GM12892 (cell line): ENCODE measurements around the gene DHRSX.

Source experiments
- POLR2A ChIP-seq: IDR thresholded peaks from 2 replicates; pipeline ENCODE4 v1.6.1; 2011; ENCODE audit warnings: low read depth, low read length, control low read depth
- POLR2AphosphoS5 ChIP-seq: IDR thresholded peaks from 2 replicates; pipeline ENCODE4 v1.6.1; 2011; ENCODE audit warnings: low read depth, low read length, control low read depth

DNA sequence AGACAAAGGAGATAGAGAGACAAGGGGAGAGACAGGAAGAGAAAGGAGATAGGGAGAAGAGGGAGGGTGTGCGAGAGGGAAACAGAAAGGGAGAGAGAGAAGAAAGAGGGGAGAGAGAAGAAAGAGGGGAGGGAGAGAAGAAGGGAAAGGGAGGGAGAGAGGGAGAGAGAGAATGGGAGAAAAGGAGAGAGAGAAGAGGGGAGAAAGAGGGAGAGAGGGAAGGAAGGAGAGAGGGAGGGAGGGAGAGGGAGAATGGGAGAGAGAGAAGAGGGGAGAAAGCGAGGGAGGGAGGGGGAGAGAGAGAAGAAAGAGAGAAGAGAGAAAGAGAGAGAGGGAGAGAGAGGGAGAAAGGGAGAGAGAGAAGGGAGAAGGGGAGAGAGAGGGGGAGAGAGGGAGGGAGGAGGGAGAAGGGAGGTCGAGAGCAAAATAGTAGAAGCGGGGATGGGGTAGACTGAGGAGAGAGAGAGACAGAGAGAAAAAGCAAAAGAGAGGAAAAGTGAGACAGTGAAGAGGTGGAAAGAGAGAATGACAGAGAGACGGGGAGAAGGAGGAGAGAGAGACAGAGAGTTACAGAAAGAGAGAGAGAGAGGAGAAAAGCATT is 218.2 kb downstream of the DHRSX start:
- TF ChIP-seq POLR2AphosphoS5: no peak
- TF ChIP-seq POLR2A: no peak
